Stimulated activated CD8-positive, alpha-beta memory T cell treated with anti-CD3 and anti-CD28 coated beads, Interleukin-4, amount 100 ng/mL, for 24 hours (primary cell): ENCODE results near the gene CABLES2.
A peak's percentile ranks its signal among the peaks of the same experiment; 100 is the strongest.

ENCODE experiments used
- DNase-seq: peaks from one replicate; pipeline ENCODE4 v3.0.0-alpha.2; 2020; ENCODE audit warnings: low read depth

CABLES2 gene

GRCh38 chr20:62372042-62372993, 34.8 kb downstream of the CABLES2 start:
- DNase-seq = no peak

- no peak for DNase-seq
Observed at GRCh38 chr20:62371588-62372041, 35.5 kb downstream of the CABLES2 start.

- no peak for DNase-seq
Observed at GRCh38 chr20:62370807-62371587, 36.1 kb downstream of the CABLES2 start.

- DNase-seq = peak; percentile 39
Observed at GRCh38 chr20:62370115-62370806, 36.8 kb downstream of the CABLES2 start.

GRCh38 chr20:62369815-62370114, 37.3 kb downstream of the CABLES2 start:
- DNase-seq = no peak

- DNase-seq = no peak
Observed at GRCh38 chr20:62368976-62369814, 37.9 kb downstream of the CABLES2 start.

GRCh38 chr20:62368392-62368975, 38.6 kb downstream of the CABLES2 start:
- DNase-seq = no peak

GRCh38 chr20:62367633-62368391, 39.3 kb downstream of the CABLES2 start:
- no peak for DNase-seq

GRCh38 chr20:62367136-62367632, 39.9 kb downstream of the CABLES2 start, which contains the start of gene LAMA5:
TSS of gene LAMA5 (minus strand) at chr20:62367312. CDS start at chr20:62367245, 67 bp downstream.
- DNase-seq = no peak

GRCh38 chr20:62366370-62367135, 40.5 kb downstream of the CABLES2 start:
- no peak for DNase-seq

GRCh38 chr20:62365814-62366369, 41.2 kb downstream of the CABLES2 start:
- DNase-seq = no peak

GRCh38 chr20:62364911-62365736, 42.0 kb downstream of the CABLES2 start:
- DNase-seq = no peak

GRCh38 chr20:62363920-62364851, 42.9 kb downstream of the CABLES2 start:
- DNase-seq = no peak

GRCh38 chr20:62362991-62363919, 43.8 kb downstream of the CABLES2 start:
- no peak for DNase-seq

GRCh38 chr20:62362590-62362940, 44.5 kb downstream of the CABLES2 start:
- no peak for DNase-seq
